OCI-LY1 (cell line): ENCODE results near the gene MRPL53.

ENCODE experiments used
- CTCF ChIP-seq: fragments of 200-600 bp; sonication (generic), shearing (Covaris generic); IDR thresholded peaks from 2 replicates; pipeline ENCODE4 v1.5.1; 2017; ENCODE audit warnings: mild to moderate bottlenecking, antibody characterized with exemption, low read length, moderate library complexity, mixed read lengths
- EZH2 ChIP-seq: fragments of 200-600 bp; sonication (generic), shearing (Covaris generic); IDR thresholded peaks from 2 replicates; pipeline ENCODE4 v1.8.0; 2017; ENCODE audit warnings: borderline replicate concordance, mixed run types, mild to moderate bottlenecking, antibody characterized with exemption, low read length, moderate library complexity, mixed read lengths

GRCh38 chr2:74472086-74472944 is at the start of gene MRPL53:
- TF ChIP-seq CTCF (no peak), EZH2 (no peak)
